C4-2B (cell line): ENCODE measurements around the gene COP1.
"Not testable (repeated sequence)": the region's sequence is repeated elsewhere in the genome, so short reads cannot be mapped to it uniquely, and the experiment has no call there.

Experiments used
- H3K27ac ChIP-seq: fragments of 450-650 bp; 2 replicates; pipeline ENCODE4 v1.5.1; 2017
- ZFX ChIP-seq: fragments of 450-650 bp; IDR thresholded peaks from 2 replicates; pipeline ENCODE4 v1.6.1; 2017
- TF ChIP-seq, protein P1 (sequence below): fragments of 450-650 bp; conservative IDR thresholded peaks from 2 replicates; pipeline ENCODE4 v1.5.1; 2017; ENCODE audit warnings: mild to moderate bottlenecking

Gene COP1

DNA sequence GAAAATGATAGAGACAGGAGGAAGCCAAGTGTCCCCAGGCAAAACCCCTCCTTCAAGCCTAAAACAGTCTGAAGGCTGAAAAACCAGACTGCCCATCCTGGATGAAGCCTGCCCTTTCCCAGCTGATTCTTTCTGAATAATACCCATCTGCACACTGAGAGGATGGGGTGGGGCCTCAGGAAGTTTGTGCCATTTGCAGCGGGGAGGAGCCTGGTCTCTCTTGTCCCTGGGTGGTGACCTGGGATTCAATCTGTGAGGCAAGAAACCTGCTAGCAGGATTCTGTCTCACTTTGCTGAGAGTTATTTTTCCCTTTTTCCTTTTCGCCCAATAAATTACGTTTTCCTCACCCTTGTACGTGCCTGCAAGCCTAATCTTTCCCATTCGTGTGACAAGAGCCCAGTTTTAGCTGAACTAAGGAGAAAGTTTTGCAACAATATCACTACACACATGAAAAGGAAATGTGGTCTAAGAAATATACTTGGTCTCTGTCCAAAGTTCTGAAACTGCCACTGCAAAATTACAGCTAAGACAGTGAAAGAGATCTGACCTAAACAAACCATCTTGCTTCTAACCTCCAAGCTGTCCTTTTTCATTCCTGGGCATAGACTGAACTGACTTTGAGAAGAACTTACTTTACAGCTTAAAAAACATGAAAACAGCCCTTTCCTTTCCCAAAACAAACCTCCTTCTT is 105.0 kb downstream of the COP1 start:
- H3K27ac ChIP-seq: no peak overlapping the region
- TF ChIP-seq, protein P1, sequence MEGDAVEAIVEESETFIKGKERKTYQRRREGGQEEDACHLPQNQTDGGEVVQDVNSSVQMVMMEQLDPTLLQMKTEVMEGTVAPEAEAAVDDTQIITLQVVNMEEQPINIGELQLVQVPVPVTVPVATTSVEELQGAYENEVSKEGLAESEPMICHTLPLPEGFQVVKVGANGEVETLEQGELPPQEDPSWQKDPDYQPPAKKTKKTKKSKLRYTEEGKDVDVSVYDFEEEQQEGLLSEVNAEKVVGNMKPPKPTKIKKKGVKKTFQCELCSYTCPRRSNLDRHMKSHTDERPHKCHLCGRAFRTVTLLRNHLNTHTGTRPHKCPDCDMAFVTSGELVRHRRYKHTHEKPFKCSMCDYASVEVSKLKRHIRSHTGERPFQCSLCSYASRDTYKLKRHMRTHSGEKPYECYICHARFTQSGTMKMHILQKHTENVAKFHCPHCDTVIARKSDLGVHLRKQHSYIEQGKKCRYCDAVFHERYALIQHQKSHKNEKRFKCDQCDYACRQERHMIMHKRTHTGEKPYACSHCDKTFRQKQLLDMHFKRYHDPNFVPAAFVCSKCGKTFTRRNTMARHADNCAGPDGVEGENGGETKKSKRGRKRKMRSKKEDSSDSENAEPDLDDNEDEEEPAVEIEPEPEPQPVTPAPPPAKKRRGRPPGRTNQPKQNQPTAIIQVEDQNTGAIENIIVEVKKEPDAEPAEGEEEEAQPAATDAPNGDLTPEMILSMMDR: no peak
- no peak for TF ChIP-seq ZFX

DNA sequence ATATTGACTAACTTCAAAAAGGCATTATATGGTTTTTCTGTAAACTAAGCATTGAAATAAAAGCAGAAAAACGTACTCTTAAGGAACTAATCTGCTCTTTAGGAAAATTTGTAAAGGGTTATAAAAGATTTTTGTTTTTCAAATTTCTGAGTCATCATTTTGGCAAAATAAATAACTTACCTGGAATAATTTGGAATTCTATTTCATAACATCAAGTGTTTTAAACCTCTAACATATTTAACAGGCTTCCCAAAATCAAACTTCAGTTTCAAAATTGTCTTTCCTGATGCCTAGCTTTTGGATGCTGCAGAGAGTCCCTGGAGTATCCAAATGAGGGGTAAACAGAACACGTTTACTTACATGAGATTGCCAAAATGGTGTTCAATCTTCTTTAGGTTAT is 108.5 kb downstream of the COP1 start:
- no peak for TF ChIP-seq ZFX
- TF ChIP-seq, protein P1: no peak
- H3K27ac ChIP-seq: no peak overlapping the region

DNA sequence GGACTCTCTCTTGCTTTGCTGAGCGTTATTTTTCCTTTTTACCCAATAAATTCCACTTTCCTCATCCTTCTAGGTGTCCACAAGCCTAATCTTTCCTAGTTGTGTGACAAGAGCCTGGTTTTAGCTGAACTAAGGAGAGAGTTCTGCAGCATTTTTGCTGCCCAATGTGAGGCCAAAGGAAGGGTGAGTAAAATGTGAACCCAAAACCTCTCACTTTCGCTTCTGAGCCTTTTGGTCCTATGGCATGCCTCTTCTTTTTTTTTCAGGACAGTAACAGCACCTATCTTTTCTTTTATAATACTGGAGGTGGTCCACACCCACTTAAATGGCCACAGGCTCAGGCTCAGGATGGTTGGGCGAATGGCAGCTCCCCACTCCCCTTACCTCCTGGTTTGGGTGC is 111.1 kb downstream of the COP1 start:
- TF ChIP-seq, protein P1: no peak
- TF ChIP-seq ZFX: no peak

DNA sequence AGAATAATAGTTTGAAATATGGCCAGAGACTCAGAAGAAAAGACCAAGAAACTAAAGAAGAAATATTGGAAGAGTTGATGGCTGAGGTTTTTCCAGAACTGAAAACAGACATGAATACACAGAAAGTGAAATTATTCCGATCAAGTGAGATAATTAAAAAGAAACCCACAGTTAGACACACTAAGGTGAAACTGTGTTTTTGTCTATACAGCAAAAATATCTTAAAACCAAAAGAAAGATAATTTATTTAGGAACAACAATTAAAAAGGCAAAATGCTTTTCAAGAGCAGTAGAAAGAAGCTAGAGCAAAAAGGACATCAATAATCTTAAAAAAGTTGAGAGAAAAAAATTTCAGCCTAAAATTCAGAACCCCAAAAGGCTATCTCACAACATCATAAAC is 116.3 kb downstream of the COP1 start:
- no peak for TF ChIP-seq ZFX
- TF ChIP-seq, protein P1: no peak
- no peak overlapping the region for H3K27ac ChIP-seq

More for the DNA sequence above, 111.1 kb downstream of the COP1 start:
- no peak overlapping the region for H3K27ac ChIP-seq

DNA sequence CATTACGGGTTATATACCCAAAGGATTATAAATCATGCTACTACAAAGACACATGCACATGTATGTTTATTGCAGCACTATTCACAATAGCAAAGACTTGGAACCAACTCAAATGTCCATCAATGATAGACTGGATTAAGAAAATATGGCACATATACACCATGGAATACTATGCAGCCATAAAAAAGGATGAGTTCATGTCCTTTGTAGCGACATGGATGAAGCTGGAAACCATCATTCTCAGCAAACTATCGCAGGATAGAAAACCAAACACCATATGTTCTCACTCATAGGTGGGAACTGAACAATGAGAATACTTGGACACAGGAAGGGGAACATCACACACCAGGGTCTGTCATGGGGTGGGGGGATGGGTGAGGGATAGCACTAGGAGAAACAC is 119.3 kb downstream of the COP1 start:
- H3K27ac ChIP-seq: not testable (repeated sequence)

DNA sequence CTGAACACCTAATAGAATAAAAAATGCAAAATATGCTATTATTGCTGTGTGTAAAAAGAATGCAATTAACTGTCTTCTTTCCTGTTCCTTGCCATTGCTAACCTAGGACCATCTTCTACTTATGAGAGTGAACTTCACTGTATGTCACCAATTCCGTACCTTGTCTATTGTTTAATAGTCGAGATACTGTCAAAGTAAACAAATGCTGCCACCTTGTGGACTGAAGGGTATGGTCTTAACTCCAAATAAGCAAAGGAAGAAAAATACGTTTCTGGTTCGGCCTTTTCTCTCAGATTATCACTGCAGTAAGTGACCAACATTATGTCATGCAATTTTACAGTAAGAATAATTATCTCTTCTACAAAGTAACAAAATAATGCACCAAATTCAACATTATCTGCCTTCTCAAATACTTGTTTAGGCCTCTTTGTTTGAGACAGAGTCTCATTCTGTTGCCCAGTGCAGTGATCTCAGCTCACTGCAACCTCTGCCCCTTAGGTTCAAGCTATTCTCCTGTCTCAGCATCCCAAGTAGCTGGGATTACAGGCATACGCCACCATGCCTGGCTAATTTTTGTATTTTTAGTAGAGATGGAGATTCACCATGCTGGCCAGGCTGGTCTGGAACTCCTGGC is 133.4 kb downstream of the COP1 start:
- H3K27ac ChIP-seq: no peak overlapping the region

DNA sequence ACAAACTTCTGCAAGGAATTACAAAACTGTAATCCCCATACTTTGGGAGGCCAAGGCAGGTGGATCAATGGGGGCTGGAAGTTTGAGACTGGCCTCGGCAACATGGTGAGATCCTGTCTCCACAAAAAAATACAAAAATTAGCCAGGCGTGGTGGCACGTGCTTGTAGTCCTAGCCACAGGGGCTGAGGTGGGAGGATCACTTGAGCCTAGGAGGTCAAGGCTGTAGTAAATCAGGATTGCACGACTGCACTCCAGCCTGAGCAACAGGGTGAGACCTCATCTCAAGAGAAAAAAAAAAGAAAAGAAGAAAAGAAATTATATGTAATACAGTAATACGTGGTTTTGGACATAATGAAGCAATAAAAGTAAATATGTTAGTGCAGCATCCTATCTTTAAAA is 138.2 kb downstream of the COP1 start:
- no peak overlapping the region for H3K27ac ChIP-seq
- TF ChIP-seq, protein P1: no peak
- TF ChIP-seq ZFX: no peak

More for the DNA sequence above, 133.4 kb downstream of the COP1 start:
- no peak for TF ChIP-seq ZFX
- TF ChIP-seq, protein P1: peak; percentile 84

DNA sequence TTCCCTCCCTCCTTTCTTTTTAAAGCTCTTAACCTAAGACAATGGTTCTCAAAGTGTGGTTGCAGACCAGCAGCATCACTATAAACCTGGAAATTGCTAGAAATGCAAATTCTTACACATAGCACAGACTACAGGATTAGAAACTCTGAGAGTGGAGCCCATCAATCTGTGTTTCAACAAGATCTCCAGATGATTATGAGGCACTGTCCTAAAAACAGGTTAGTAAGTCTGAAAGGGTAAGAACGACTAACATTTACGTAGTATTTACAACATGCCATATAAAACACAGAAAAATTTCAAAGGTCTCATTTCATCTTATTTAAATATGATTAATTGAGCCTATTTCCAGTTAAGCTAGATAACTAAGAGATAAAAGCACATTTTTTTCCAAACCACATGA is 138.8 kb downstream of the COP1 start:
- no peak for TF ChIP-seq ZFX
- TF ChIP-seq, protein P1: no peak
- H3K27ac ChIP-seq: no peak overlapping the region
